ENCODE results near the gene MED12.

MED12 gene

GRCh38 chrX:71098302-71098701, 20.1 kb upstream of the MED12 start:
- H3K27ac ChIP-seq (replicated peaks; ENCODE audit: low read length): no peak overlapping the region
- no peak overlapping the region for H4K8ac ChIP-seq (ENCODE audit: low read depth, low read length)
- H3K4me3 ChIP-seq (ENCODE audit: low read length in 2 of 2): no peak overlapping the region
- no peaks in the 10 kb centered on the region for H3K79me1 ChIP-seq (ENCODE audit: low read depth, low read length)
- H2AFZ ChIP-seq (ENCODE audit: low read length): no peak overlapping the region
- peaks cover 6 to 8% of the 10 kb centered on the region in 2 donors for H3K4me1 ChIP-seq (ENCODE audit: control insufficient read depth in 2 of 2, insufficient read depth in 1 of 2, low read depth in 1 of 2, low read length in 2 of 2)
- no peak overlapping the region for H3K4me2 ChIP-seq (ENCODE audit: insufficient read depth, low read length, poor library complexity, severe bottlenecking)
- H2BK15ac ChIP-seq (ENCODE audit: low read length): no peak overlapping the region
- peaks cover 0 to 30% (median 10%) of the 10 kb centered on the region in 3 experiments for H3K27me3 ChIP-seq (ENCODE audit: control insufficient read depth in 3 of 3, insufficient read depth in 3 of 3, low read depth in 1 of 3, low read length in 3 of 3)
- no peak overlapping the region for H2BK5ac ChIP-seq (ENCODE audit: low read length)
- H2BK12ac ChIP-seq (ENCODE audit: low read length): no peak overlapping the region
- no peak overlapping the region for H3K4ac ChIP-seq (ENCODE audit: low read length)
- no peak for DNase-seq (ENCODE audit: low spot score)
- WGBS, 2 donors (ENCODE audit: extremely low coverage in 2 of 2, insufficient read length in 2 of 2, insufficient replicate concordance in 1 of 2): no CpG with 5 or more reads among the region's 2 CpGs
- H3K9ac ChIP-seq (ENCODE audit: low read depth, low read length, poor library complexity): no peak overlapping the region
- no peak overlapping the region for H2AK5ac ChIP-seq (ENCODE audit: low read depth, low read length)
- H3K14ac ChIP-seq (ENCODE audit: low read length): no peak overlapping the region
- H2BK120ac ChIP-seq (ENCODE audit: low read depth, low read length): no peak overlapping the region
- H3K9me3 ChIP-seq (replicated peaks in 1 of 2; ENCODE audit: control insufficient read depth in 2 of 2, insufficient read depth in 1 of 2, low read depth in 1 of 2, low read length in 2 of 2): no peaks in the 10 kb centered on the region
- no peak overlapping the region for H3K23ac ChIP-seq (ENCODE audit: low read depth, low read length, poor library complexity)
- H3K18ac ChIP-seq (ENCODE audit: low read length): no peak overlapping the region
- no peak overlapping the region for H4K91ac ChIP-seq (ENCODE audit: low read depth, low read length, poor library complexity)
- no peaks in the 10 kb centered on the region for H3K36me3 ChIP-seq (replicated peaks in 1 of 2; ENCODE audit: control insufficient read depth in 2 of 2, insufficient read depth in 2 of 2, low read length in 2 of 2)

DNA sequence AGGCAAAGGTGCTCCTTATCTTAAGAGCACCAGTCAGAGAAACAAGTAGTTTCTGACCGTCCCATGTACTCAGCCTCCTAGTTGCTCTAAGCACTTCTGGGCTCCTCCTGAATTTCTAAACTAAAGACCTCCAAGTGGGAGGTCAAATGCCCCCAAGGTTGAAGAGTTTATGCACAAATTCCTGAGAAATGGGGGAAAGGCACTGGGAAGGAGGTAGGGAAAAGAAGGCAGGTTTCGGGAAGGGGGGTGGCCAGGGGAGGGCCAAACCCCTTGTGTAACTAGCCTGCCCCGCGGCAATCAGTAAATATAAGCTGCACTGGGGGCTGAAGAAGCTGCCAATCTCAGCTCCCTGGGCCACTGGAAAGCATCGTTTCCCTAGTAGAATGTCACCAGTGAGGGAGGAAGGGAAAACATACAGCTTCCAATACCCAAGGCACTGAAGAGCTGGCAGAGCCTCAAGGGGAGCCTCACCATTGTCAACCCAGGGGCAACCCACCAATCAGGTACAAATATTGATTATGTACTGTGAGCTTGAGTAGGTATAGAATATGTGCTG, 19.4 kb upstream of the MED12 start:
- no peak overlapping the region for H2AK5ac ChIP-seq (ENCODE audit: low read depth, low read length)
- H2BK5ac ChIP-seq (ENCODE audit: low read length): no peak overlapping the region
- H3K79me1 ChIP-seq (ENCODE audit: low read depth, low read length): no peaks in the 10 kb centered on the region
- H4K8ac ChIP-seq (ENCODE audit: low read depth, low read length): no peak overlapping the region
- H3K4me2 ChIP-seq (ENCODE audit: insufficient read depth, low read length, poor library complexity, severe bottlenecking): no peak overlapping the region
- H2AFZ ChIP-seq (ENCODE audit: low read length): no peak overlapping the region
- H3K4ac ChIP-seq (ENCODE audit: low read length): no peak overlapping the region
- no peak overlapping the region for H3K18ac ChIP-seq (ENCODE audit: low read length)
- DNase-seq (ENCODE audit: low spot score): no peak
- H3K9ac ChIP-seq (ENCODE audit: low read depth, low read length, poor library complexity): no peak overlapping the region
- WGBS, 2 donors (ENCODE audit: extremely low coverage in 2 of 2, insufficient read length in 2 of 2, insufficient replicate concordance in 1 of 2): no CpG with 5 or more reads among the region's 5 CpGs
- no peaks in the 10 kb centered on the region for H3K9me3 ChIP-seq (replicated peaks in 1 of 2; ENCODE audit: control insufficient read depth in 2 of 2, insufficient read depth in 1 of 2, low read depth in 1 of 2, low read length in 2 of 2)
- H3K4me3 ChIP-seq (ENCODE audit: low read length in 2 of 2): no peak overlapping the region
- H3K4me1 ChIP-seq (ENCODE audit: control insufficient read depth in 2 of 2, insufficient read depth in 1 of 2, low read depth in 1 of 2, low read length in 2 of 2): peaks cover 10 to 13% of the 10 kb centered on the region in 2 donors
- H3K27ac ChIP-seq (replicated peaks; ENCODE audit: low read length): no peak overlapping the region
- no peak overlapping the region for H2BK12ac ChIP-seq (ENCODE audit: low read length)
- no peak overlapping the region for H3K23ac ChIP-seq (ENCODE audit: low read depth, low read length, poor library complexity)
- no peak overlapping the region for H3K14ac ChIP-seq (ENCODE audit: low read length)
- no peak overlapping the region for H2BK15ac ChIP-seq (ENCODE audit: low read length)
- H3K27me3 ChIP-seq (ENCODE audit: control insufficient read depth in 3 of 3, insufficient read depth in 3 of 3, low read depth in 1 of 3, low read length in 3 of 3): peaks cover 0 to 30% (median 10%) of the 10 kb centered on the region in 3 experiments
- no peak overlapping the region for H4K91ac ChIP-seq (ENCODE audit: low read depth, low read length, poor library complexity)
- H2BK120ac ChIP-seq (ENCODE audit: low read depth, low read length): no peak overlapping the region
- no peaks in the 10 kb centered on the region for H3K36me3 ChIP-seq (replicated peaks in 1 of 2; ENCODE audit: control insufficient read depth in 2 of 2, insufficient read depth in 2 of 2, low read length in 2 of 2)

- no peak overlapping the region for H3K23ac ChIP-seq (ENCODE audit: low read depth, low read length, poor library complexity)
- H2AFZ ChIP-seq (ENCODE audit: low read length): no peak overlapping the region
- H3K4me2 ChIP-seq (ENCODE audit: insufficient read depth, low read length, poor library complexity, severe bottlenecking): no peak overlapping the region
- H3K79me1 ChIP-seq (ENCODE audit: low read depth, low read length): no peaks in the 10 kb centered on the region
- H2AK5ac ChIP-seq (ENCODE audit: low read depth, low read length): no peak overlapping the region
- WGBS, 2 donors (ENCODE audit: extremely low coverage in 2 of 2, insufficient read length in 2 of 2, insufficient replicate concordance in 1 of 2): no CpG with 5 or more reads among the region's 4 CpGs
- H3K14ac ChIP-seq (ENCODE audit: low read length): no peak overlapping the region
- H4K8ac ChIP-seq (ENCODE audit: low read depth, low read length): no peak overlapping the region
- no peak overlapping the region for H3K9ac ChIP-seq (ENCODE audit: low read depth, low read length, poor library complexity)
- no peak overlapping the region for H3K4ac ChIP-seq (ENCODE audit: low read length)
- peaks cover 0 to 30% (median 10%) of the 10 kb centered on the region in 3 experiments for H3K27me3 ChIP-seq (ENCODE audit: control insufficient read depth in 3 of 3, insufficient read depth in 3 of 3, low read depth in 1 of 3, low read length in 3 of 3)
- H2BK12ac ChIP-seq (ENCODE audit: low read length): no peak overlapping the region
- no peaks in the 10 kb centered on the region for H3K36me3 ChIP-seq (replicated peaks in 1 of 2; ENCODE audit: control insufficient read depth in 2 of 2, insufficient read depth in 2 of 2, low read length in 2 of 2)
- no peak for DNase-seq (ENCODE audit: low spot score)
- no peak overlapping the region for H3K27ac ChIP-seq (replicated peaks; ENCODE audit: low read length)
- H3K18ac ChIP-seq (ENCODE audit: low read length): no peak overlapping the region
- H3K4me1 ChIP-seq (ENCODE audit: control insufficient read depth in 2 of 2, insufficient read depth in 1 of 2, low read depth in 1 of 2, low read length in 2 of 2): peaks cover 17% of the 10 kb centered on the region in 2 donors
- H2BK5ac ChIP-seq (ENCODE audit: low read length): no peak overlapping the region
- no peak overlapping the region for H2BK15ac ChIP-seq (ENCODE audit: low read length)
- no peak overlapping the region for H3K4me3 ChIP-seq (ENCODE audit: low read length in 2 of 2)
- H4K91ac ChIP-seq (ENCODE audit: low read depth, low read length, poor library complexity): no peak overlapping the region
- no peaks in the 10 kb centered on the region for H3K9me3 ChIP-seq (replicated peaks in 1 of 2; ENCODE audit: control insufficient read depth in 2 of 2, insufficient read depth in 1 of 2, low read depth in 1 of 2, low read length in 2 of 2)
- H2BK120ac ChIP-seq (ENCODE audit: low read depth, low read length): no peak overlapping the region
Observed at GRCh38 chrX:71099736-71100135, 18.7 kb upstream of the MED12 start.

DNA sequence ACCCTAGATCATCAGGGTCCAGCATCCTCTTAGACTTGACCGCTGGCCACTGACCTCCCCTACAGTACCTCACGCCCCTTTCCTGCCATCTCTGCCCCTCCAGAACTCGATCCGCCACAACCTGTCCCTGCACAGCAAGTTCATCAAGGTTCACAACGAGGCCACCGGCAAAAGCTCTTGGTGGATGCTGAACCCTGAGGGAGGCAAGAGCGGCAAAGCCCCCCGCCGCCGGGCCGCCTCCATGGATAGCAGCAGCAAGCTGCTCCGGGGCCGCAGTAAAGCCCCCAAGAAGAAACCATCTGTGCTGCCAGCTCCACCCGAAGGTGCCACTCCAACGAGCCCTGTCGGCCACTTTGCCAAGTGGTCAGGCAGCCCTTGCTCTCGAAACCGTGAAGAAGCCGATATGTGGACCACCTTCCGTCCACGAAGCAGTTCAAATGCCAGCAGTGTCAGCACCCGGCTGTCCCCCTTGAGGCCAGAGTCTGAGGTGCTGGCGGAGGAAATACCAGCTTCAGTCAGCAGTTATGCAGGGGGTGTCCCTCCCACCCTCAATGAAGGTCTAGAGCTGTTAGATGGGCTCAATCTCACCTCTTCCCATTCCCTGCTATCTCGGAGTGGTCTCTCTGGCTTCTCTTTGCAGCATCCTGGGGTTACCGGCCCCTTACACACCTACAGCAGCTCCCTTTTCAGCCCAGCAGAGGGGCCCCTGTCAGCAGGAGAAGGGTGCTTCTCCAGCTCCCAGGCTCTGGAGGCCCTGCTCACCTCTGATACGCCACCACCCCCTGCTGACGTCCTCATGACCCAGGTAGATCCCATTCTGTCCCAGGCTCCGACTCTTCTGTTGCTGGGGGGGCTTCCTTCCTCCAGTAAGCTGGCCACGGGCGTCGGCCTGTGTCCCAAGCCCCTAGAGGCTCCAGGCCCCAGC, 17.6 kb upstream of the MED12 start:
- Histone ChIP-seq H3K4ac (ENCODE audit: low read length) (no peak overlapping the region), H3K4me1 (ENCODE audit: control insufficient read depth in 2 of 2, insufficient read depth in 1 of 2, low read depth in 1 of 2, low read length in 2 of 2) (peaks cover 17% of the 10 kb centered on the region in 2 donors), H3K27ac (replicated peaks; ENCODE audit: low read length) (no peak overlapping the region), H3K14ac (ENCODE audit: low read length) (no peak overlapping the region), H4K91ac (ENCODE audit: low read depth, low read length, poor library complexity) (no peak overlapping the region), H3K9me3 (replicated peaks in 1 of 2; ENCODE audit: control insufficient read depth in 2 of 2, insufficient read depth in 1 of 2, low read depth in 1 of 2, low read length in 2 of 2) (no peaks in the 10 kb centered on the region), H3K36me3 (replicated peaks in 1 of 2; ENCODE audit: control insufficient read depth in 2 of 2, insufficient read depth in 2 of 2, low read length in 2 of 2) (no peaks in the 10 kb centered on the region), H3K4me3 (ENCODE audit: low read length in 2 of 2) (no peak overlapping the region), H3K9ac (ENCODE audit: low read depth, low read length, poor library complexity) (no peak overlapping the region), H2AK5ac (ENCODE audit: low read depth, low read length) (no peak overlapping the region), H2AFZ (ENCODE audit: low read length) (no peak overlapping the region), H3K27me3 (ENCODE audit: control insufficient read depth in 3 of 3, insufficient read depth in 3 of 3, low read depth in 1 of 3, low read length in 3 of 3) (peaks cover 0 to 30% (median 10%) of the 10 kb centered on the region in 3 experiments), H3K23ac (ENCODE audit: low read depth, low read length, poor library complexity) (no peak overlapping the region), H3K4me2 (ENCODE audit: insufficient read depth, low read length, poor library complexity, severe bottlenecking) (no peak overlapping the region), H2BK15ac (ENCODE audit: low read length) (no peak overlapping the region), H4K8ac (ENCODE audit: low read depth, low read length) (no peak overlapping the region), H2BK120ac (ENCODE audit: low read depth, low read length) (no peak overlapping the region), H3K79me1 (ENCODE audit: low read depth, low read length) (no peaks in the 10 kb centered on the region), H2BK12ac (ENCODE audit: low read length) (no peak overlapping the region), H2BK5ac (ENCODE audit: low read length) (no peak overlapping the region), H3K18ac (ENCODE audit: low read length) (no peak overlapping the region)
- DNase-seq (ENCODE audit: low spot score): no peak
- no CpG with 5 or more reads among the region's 31 CpGs for WGBS, 2 donors (ENCODE audit: extremely low coverage in 2 of 2, insufficient read length in 2 of 2, insufficient replicate concordance in 1 of 2)
